AML-193 (cell line): ENCODE measurements around the gene HAPLN2.
A peak's percentile ranks its signal among the peaks of the same experiment; 100 is the strongest.
"Not testable (repeated sequence)": the region's sequence is repeated elsewhere in the genome, so short reads cannot be mapped to it uniquely, and the experiment has no call there.

Experiments
- DNase-seq, 2 experiments: peaks; one replicate each; lab custom pipeline; 2025; lab: John Stamatoyannopoulos, UW

HAPLN2 gene

GRCh38 chr1:156592158-156592909 lies 26.9 kb upstream of the HAPLN2 start:
- DNase-seq: no peak

- DNase-seq: no peak
These were observed 26.1 kb upstream of the HAPLN2 start for GRCh38 chr1:156592910-156593660.

GRCh38 chr1:156593661-156593989 lies 25.6 kb upstream of the HAPLN2 start:
- DNase-seq: no peak

DNA sequence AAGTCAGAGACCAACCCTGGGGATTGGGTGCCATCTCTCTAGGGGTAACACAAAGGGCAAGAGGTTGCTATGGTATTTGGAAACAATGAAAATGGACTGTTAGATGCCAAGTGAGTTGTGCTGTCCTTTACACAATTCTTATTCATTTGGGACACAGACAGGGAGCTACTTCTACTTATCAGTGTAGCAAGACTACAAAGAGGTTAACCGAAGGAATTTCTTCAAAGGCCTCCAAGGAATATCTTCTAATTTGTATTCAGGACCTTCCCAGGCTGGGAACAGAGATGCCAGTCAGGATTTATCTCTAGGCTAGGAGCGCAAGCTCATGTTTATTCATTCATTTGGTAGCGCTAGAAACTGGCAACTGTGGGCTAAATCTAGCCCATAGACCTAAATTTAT lies 25.0 kb upstream of the HAPLN2 start:
- no peak for DNase-seq

- DNase-seq: no peak
These were observed 24.2 kb upstream of the HAPLN2 start for GRCh38 chr1:156595016-156595415.

DNA sequence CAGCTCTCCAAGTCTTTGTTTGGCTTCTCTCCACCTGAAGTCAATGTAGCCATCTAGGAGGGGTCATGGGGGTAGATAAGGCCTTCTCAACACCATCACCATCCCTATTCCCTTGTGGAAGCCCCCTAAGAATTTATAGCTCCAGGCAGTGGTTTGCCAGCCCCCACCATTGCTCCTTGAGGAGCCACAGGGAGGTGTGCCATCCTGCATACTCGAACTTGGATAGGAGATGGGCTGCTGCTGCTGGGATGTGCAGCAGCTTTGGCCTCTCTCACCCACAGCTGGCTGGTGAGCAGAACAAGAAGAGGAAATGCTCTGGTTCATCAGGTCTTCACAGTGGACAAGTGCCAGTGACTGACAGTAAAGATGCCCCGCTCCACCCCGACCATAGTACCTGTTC lies 22.8 kb upstream of the HAPLN2 start:
- no peak for DNase-seq

- DNase-seq: no peak
These were observed 21.1 kb upstream of the HAPLN2 start for GRCh38 chr1:156598125-156598524.

DNA sequence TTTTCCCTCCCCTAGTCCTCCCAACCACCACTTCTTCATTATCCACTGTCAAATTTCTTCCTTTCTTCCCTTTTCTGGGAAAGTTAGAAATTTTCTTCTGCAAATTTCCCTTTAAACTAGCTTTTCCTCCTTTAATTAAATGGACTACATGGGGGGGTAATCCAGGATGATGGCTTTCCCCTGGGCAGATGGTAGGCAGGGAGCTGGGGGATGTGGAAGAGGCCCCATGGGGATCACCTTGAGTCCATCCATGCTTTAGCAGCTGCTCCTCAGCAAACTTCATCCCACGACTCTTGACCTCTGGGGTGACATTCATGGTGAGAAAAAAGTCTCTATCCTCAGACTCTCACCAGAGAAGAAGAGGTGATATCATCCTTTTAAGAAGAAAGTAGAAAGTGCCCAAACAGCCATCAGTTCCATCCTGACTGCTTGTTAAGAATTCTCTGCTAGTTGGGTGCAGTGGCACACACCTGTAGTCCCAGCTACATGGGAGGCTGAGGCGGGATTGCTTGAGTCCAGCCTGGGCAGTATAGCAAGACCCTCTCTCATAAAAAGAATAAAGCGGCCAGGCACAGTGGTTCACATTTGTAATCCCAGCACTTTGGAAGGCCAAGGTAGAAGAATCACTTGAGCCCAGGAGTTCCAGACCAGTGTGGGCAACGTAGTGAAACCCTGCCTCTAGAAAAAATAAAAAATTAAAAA lies 20.3 kb upstream of the HAPLN2 start:
- DNase-seq: no peak

DNA sequence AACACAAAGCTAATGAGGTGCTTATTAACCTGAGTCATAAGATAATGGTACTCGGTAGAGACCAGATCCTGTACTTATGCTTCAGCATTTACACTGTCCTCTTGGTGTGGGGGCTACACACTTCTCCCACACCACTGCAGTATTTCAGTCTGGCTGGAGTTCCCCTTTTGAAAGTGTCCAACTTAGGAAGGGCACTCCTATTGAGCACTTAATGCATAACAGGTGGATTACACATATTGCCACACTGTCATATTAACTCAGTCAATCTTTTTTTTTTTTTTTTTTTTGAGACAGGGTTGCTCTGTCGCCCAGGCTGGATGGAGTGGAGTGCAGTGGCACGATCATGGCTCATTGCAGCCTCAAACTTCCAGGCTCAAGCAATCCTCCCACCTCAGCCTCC lies 19.4 kb upstream of the HAPLN2 start:
- DNase-seq: peak; percentile 76 to 83

DNA sequence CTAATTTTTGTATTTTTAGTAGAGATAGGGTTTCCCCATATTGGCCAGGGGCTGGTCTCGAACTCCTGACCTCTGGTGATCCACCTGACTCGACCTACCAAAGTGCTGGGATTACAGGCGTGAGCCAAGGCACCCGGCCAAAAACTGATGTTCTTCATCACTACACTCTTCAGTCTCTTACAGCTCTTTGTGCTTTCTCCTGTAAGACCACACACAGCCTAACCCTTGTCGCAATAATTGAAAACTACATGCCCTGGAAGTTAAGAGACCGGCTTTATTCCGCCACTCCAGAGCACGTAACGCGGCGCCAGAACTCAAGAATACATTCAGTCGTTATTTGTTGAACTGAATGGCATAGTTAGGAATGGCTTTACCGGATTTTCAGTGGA lies 18.5 kb upstream of the HAPLN2 start:
- no peak for DNase-seq

DNA sequence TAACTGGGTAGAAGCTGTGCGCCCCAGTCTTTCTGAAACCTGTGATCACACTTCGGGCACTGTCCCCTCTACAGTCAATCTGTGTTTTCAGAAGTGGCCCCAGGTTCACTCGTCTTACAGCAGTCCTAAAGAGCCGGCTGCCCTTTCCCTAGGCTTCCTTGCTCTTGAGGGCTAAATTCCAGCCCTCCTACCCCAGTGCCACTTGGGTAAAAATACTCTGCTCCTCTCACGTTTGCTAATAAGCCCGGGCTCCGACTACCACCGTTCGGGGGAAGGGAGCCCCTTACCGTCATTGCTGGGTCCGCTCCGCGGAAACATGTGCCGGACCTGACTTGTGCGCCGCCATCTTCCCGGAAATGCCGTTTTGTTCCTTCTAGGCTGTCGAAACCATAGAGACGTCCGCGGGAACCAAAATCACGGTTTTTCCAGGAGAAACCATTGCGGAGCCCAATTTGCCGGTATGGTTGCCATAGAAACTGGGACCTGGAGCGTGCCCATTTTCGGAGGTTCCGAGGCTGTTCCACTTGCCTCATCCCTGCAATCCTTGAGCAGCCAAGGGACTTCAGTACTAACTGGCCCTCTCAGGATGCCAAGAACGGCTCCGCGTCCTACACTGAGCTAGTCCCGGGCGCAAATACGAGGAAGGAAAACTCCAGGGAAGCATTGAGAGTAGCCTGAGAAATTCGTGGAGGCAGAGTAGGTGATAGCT lies 17.9 kb upstream of the HAPLN2 start, which contains the start of gene GPATCH4:
GPATCH4 (minus strand) TSS at position 358 of the 709 bp plus-strand sequence.
- peak; percentile 59 to 69 for DNase-seq

- DNase-seq: no peak
These were observed 17.3 kb upstream of the HAPLN2 start for GRCh38 chr1:156601892-156602291.

- DNase-seq: peak; percentile 33 to 52
These were observed 16.6 kb upstream of the HAPLN2 start for GRCh38 chr1:156602557-156602993.

DNA sequence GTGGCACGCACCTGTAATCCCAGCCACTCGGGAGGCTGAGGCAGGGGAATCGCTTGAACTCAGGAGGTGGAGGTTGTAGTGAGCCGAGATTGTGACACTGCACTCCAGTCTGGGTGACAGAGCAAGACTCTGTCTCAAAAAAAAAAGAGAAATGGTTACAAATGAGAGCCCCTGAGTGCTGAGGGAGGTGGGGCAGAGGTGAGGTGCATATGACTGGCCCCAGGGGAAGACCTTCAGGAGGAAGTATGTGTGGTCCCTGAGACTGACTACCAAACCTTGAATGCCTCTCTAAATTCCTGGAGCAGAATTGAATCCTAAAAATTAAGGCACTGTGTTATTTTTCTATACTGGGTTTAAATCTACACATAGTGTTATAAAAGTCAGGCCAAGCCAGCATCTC lies 11.9 kb upstream of the HAPLN2 start:
- not testable (repeated sequence) for DNase-seq

DNA sequence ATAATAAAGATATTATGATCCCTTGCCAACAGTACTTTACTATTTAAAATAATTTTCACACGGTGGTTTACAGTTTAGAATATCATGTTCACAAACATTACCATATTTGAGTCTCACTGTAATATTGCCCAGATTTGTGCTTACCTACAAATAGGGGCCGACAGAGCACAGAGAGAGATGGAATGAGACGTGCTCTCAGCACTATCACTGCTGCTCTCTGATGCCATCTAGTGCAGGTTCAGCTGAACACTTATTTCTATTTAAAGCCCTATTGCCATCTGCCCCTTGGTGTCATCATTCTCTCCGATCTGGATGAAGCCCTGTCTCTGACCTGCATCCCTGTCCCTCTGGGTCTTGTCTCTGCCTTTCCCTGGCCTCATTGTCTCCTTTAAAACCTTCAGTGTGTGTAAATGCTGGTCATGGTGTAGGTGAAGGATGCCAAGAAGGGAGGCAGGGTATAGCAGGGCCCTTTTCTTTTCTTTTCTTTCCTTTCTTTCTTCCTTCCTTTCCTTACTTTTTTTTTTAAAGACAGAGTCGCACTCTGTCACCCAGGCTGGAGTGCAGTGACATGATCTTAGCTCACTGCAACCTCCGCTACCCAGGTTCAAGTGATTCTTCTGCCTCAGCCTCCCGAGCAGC lies 11.1 kb upstream of the HAPLN2 start:
- DNase-seq: peak; percentile 78 to 87

- DNase-seq: peak; percentile 30 to 43
These were observed 10.2 kb upstream of the HAPLN2 start for GRCh38 chr1:156608981-156609380.

- not testable (repeated sequence) for DNase-seq
These were observed 9.1 kb upstream of the HAPLN2 start for GRCh38 chr1:156610072-156610471.

DNA sequence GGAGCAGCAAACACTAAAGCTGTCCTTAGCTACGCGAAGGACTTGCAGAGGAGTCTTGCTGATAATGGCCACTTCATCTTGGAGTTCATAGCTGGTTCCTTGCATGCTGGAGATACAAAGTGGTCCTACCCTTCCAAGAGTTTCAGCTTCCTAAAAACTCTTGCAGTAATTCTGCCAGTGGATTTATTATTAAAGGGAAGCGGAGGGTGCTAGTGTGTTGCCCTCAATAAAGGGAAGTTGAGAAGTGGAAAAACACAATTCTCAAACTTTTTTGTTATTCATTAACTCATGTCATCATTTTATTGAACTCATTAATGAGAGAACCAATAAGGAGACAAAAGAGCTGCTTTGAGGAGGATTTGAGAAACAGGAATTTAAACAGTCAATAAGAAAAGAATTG lies 6.5 kb upstream of the HAPLN2 start:
- DNase-seq: no peak

DNA sequence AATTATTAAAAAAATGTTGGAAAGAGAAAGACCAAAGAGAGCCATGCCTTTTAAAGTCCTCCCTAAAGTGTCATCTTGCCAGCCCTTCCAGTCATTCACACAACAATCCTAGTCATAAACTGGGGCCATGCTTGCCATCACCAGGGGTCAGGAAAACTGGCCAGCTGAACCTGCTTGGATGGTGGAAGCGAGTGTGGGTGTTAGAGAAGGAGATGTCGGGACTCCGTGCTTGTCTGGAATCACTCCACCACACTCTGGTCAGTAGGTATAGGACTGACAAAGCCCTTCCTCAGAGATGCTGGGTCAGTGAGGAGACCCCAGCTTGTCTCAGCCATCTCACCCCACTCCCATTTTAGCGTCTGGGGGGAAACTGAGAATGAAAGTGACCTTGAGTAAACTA lies 3.3 kb upstream of the HAPLN2 start:
- no peak for DNase-seq

GRCh38 chr1:156616463-156616862 lies 2.8 kb upstream of the HAPLN2 start:
- DNase-seq: no peak

DNA sequence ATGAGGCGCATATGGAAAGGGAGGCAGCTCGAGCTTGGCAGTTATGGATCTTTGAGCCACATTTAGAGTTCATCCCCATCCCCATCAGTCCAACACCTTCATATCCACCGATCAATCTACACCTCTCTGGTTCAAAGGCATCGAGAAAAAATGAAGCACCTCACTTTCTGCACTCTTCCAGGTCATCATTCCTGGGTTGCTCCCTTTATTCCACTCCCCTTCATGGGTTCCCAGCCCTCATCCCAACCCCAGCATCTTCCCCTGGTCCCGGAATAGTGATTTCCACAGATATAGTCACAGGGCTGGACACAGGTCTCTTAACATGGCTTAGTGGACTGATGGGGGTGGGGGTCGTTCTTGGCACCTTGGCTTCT lies 354 bp downstream of the HAPLN2 start:
- no peak for DNase-seq
